Karpas-422 (cell line): ENCODE results near the gene COA8. TPM values are rescaled to one million over a fixed set of nuclear protein-coding genes. Genes with fewer than 3 reads are reported as not detected.

ENCODE experiments used
- DNase-seq: peaks from one replicate; pipeline ENCODE4 v3.0.0-alpha.2; 2015
- H2AFZ ChIP-seq: fragments of 200-600 bp; sonication (generic); 2 replicates; pipeline ENCODE4 v1.6.1; 2014; ENCODE audit warnings: antibody characterized with exemption, low read length, mixed read lengths
- H3K27ac ChIP-seq: fragments of 200-600 bp; sonication (generic); 2 replicates; pipeline ENCODE4 v1.5.1; 2014; ENCODE audit warnings: mild to moderate bottlenecking, low read length, moderate library complexity
- H3K27me3 ChIP-seq: fragments of 200-600 bp; sonication (generic); 2 replicates; pipeline ENCODE4 v1.6.1; 2014; ENCODE audit warnings: low read length, mixed read lengths
- H3K36me3 ChIP-seq: fragments of 200-600 bp; sonication (generic); 2 replicates; pipeline ENCODE4 v1.6.1; 2014; ENCODE audit warnings: low read length, mixed read lengths; ENCODE audit not compliant: insufficient read depth
- H3K4me1 ChIP-seq: fragments of 200-600 bp; sonication (generic); 2 replicates; pipeline ENCODE4 v1.6.1; 2014; ENCODE audit warnings: mild to moderate bottlenecking, low read length, mixed read lengths
- H3K4me2 ChIP-seq: fragments of 200-600 bp; sonication (generic); 2 replicates; pipeline ENCODE4 v1.6.1; 2014; ENCODE audit warnings: low read length, low read depth, mild to moderate bottlenecking; ENCODE audit not compliant: poor library complexity, severe bottlenecking
- H3K4me3 ChIP-seq: fragments of 200-600 bp; sonication (generic); 2 replicates; pipeline ENCODE4 v1.5.1; 2014; ENCODE audit warnings: mild to moderate bottlenecking, antibody characterized with exemption, low read length, mixed read lengths
- H3K79me2 ChIP-seq: fragments of 200-600 bp; sonication (generic); 2 replicates; pipeline ENCODE4 v1.6.1; 2014; ENCODE audit warnings: mild to moderate bottlenecking, low read length, mixed read lengths
- H3K9ac ChIP-seq: fragments of 200-600 bp; sonication (generic); 2 replicates; pipeline ENCODE4 v1.6.0; 2014; ENCODE audit warnings: low read length
- H3K9me2 ChIP-seq: fragments of 200-600 bp; sonication (generic), shearing (Covaris generic); replicated peaks from 2 replicates; pipeline ENCODE4 v1.6.0; 2014; ENCODE audit warnings: mild to moderate bottlenecking, low read length, moderate library complexity; ENCODE audit not compliant: insufficient read depth
- H3K9me3 ChIP-seq: fragments of 300-700, 200-600 bp; sonication (generic); 2 replicates; pipeline ENCODE4 v1.6.1; 2014; ENCODE audit warnings: low read length, mixed read lengths
- H4K20me1 ChIP-seq: fragments of 200-600 bp; sonication (generic); 2 replicates; pipeline ENCODE4 v1.6.1; 2014; ENCODE audit warnings: mild to moderate bottlenecking, antibody characterized with exemption, low read length, low read depth; ENCODE audit not compliant: insufficient read depth
- total RNA-seq: library from RNA; depleted of rRNA; stranded (reverse); fragments of >200 nt; shearing (Covaris generic); gene quantifications from 2 replicates; pipeline ENCODE4 v1.2.3, GENCODE V29; 2014; ENCODE audit warnings: low replicate concordance

COA8 gene
- total RNA-seq, 1 experiment from 2014 or later, result 62.9 TPM

GRCh38 chr14:103563844-103564505 is 1.2 kb downstream of the COA8 start:
- Histone ChIP-seq H3K4me3 (peak overlapping the region; percentile 94), H3K27me3 (no peaks in the 10 kb centered on the region), H3K4me1 (peaks cover 40% of the 10 kb centered on the region), H3K27ac (0 out of 2 replicates have a peak overlapping the region, but pooled peaks have one; percentile 21), H3K9me2 (no peaks in the 10 kb centered on the region), H3K9me3 (no peaks in the 10 kb centered on the region), H3K4me2 (peak overlapping the region; percentile 75), H3K36me3 (peaks cover 21% of the 10 kb centered on the region; the same call in 1 of the 2 replicates), H2AFZ (no peak overlapping the region), H4K20me1 (peaks cover 36% of the 10 kb centered on the region), H3K9ac (peak overlapping the region; percentile 91), H3K79me2 (peaks cover 94% of the 10 kb centered on the region)
- DNase-seq, result peak; percentile 63

GRCh38 chr14:103568952-103569351 is 6.2 kb downstream of the COA8 start:
- H4K20me1 ChIP-seq, result 0 out of 2 replicates have a peak, but pooled peaks cover 8% of the 10 kb centered on the region

GRCh38 chr14:103569408-103569807 is 6.6 kb downstream of the COA8 start:
- no peak overlapping the region for H3K4me2 ChIP-seq
- H3K9me3 ChIP-seq, result no peaks in the 10 kb centered on the region
- no peak overlapping the region for H3K27ac ChIP-seq
- peaks cover 76% of the 10 kb centered on the region for H3K79me2 ChIP-seq
- H3K9me2 ChIP-seq, result no peaks in the 10 kb centered on the region
- peaks cover 14% of the 10 kb centered on the region for H3K4me1 ChIP-seq
- no peak for DNase-seq
- no peak overlapping the region for H2AFZ ChIP-seq
- H3K27me3 ChIP-seq, result no peaks in the 10 kb centered on the region
- peaks cover 10% of the 10 kb centered on the region; the same call in 1 of the 2 replicates for H3K36me3 ChIP-seq
- no peak overlapping the region for H3K9ac ChIP-seq
- 0 out of 2 replicates have a peak, but pooled peaks cover 8% of the 10 kb centered on the region for H4K20me1 ChIP-seq
- H3K4me3 ChIP-seq, result no peak overlapping the region

More at GRCh38 chr14:103568952-103569351, 6.2 kb downstream of the COA8 start:
- Histone ChIP-seq H3K4me2 (no peak overlapping the region), H3K9me2 (no peaks in the 10 kb centered on the region), H3K4me1 (peaks cover 19% of the 10 kb centered on the region), H3K9me3 (no peaks in the 10 kb centered on the region), H3K79me2 (peaks cover 77% of the 10 kb centered on the region), H3K27me3 (no peaks in the 10 kb centered on the region), H3K36me3 (peaks cover 7% of the 10 kb centered on the region; the same call in 1 of the 2 replicates), H3K9ac (no peak overlapping the region), H2AFZ (no peak overlapping the region), H3K4me3 (no peak overlapping the region), H3K27ac (no peak overlapping the region)
- no peak for DNase-seq

- H3K9me2 ChIP-seq, result no peaks in the 10 kb centered on the region
- H3K79me2 ChIP-seq, result peaks cover 44% of the 10 kb centered on the region
- no peak overlapping the region for H3K4me2 ChIP-seq
- no peaks in the 10 kb centered on the region for H3K27me3 ChIP-seq
- no peak overlapping the region for H2AFZ ChIP-seq
- DNase-seq, result no peak
- H3K9me3 ChIP-seq, result no peaks in the 10 kb centered on the region
- no peak overlapping the region for H3K9ac ChIP-seq
- peaks cover 16% of the 10 kb centered on the region for H3K36me3 ChIP-seq
- 0 out of 2 replicates have a peak, but pooled peaks cover 5% of the 10 kb centered on the region for H4K20me1 ChIP-seq
- H3K4me3 ChIP-seq, result no peak overlapping the region
- no peak overlapping the region for H3K27ac ChIP-seq
- H3K4me1 ChIP-seq, result peaks cover 4% of the 10 kb centered on the region; the same call in 1 of the 2 replicates
These were observed 11.3 kb downstream of the COA8 start for GRCh38 chr14:103574104-103574503.

- Histone ChIP-seq H3K9me2 (no peaks in the 10 kb centered on the region), H2AFZ (no peak overlapping the region), H4K20me1 (no peaks in the 10 kb centered on the region), H3K27me3 (no peaks in the 10 kb centered on the region), H3K4me2 (no peak overlapping the region), H3K27ac (no peak overlapping the region), H3K79me2 (peaks cover 37% of the 10 kb centered on the region), H3K9ac (no peak overlapping the region), H3K4me1 (peaks cover 4% of the 10 kb centered on the region; the same call in 1 of the 2 replicates), H3K9me3 (no peaks in the 10 kb centered on the region), H3K4me3 (no peak overlapping the region), H3K36me3 (peaks cover 16% of the 10 kb centered on the region)
- no peak for DNase-seq
These were observed 12.0 kb downstream of the COA8 start for GRCh38 chr14:103574707-103575285.

GRCh38 chr14:103576371-103577024 is 13.7 kb downstream of the COA8 start:
- H3K9ac ChIP-seq, result no peak overlapping the region
- H3K9me2 ChIP-seq, result no peaks in the 10 kb centered on the region
- H3K27ac ChIP-seq, result no peak overlapping the region
- no peaks in the 10 kb centered on the region for H3K9me3 ChIP-seq
- peaks cover 20% of the 10 kb centered on the region for H3K36me3 ChIP-seq
- no peaks in the 10 kb centered on the region for H3K4me1 ChIP-seq
- H4K20me1 ChIP-seq, result no peaks in the 10 kb centered on the region
- H3K27me3 ChIP-seq, result no peaks in the 10 kb centered on the region
- no peak overlapping the region for H3K4me2 ChIP-seq
- H2AFZ ChIP-seq, result no peak overlapping the region
- DNase-seq, result no peak
- no peak overlapping the region for H3K4me3 ChIP-seq
- peaks cover 24% of the 10 kb centered on the region for H3K79me2 ChIP-seq

GRCh38 chr14:103578401-103579075 is 15.8 kb downstream of the COA8 start:
- H3K4me1 ChIP-seq, result no peaks in the 10 kb centered on the region
- DNase-seq, result no peak
- no peaks in the 10 kb centered on the region for H4K20me1 ChIP-seq
- peaks cover 19% of the 10 kb centered on the region; the same call in 1 of the 2 replicates for H3K36me3 ChIP-seq
- no peak overlapping the region for H3K27ac ChIP-seq
- no peaks in the 10 kb centered on the region for H3K9me3 ChIP-seq
- no peak overlapping the region for H2AFZ ChIP-seq
- H3K9ac ChIP-seq, result no peak overlapping the region
- H3K9me2 ChIP-seq, result no peaks in the 10 kb centered on the region
- peaks cover 15% of the 10 kb centered on the region; the same call in 1 of the 2 replicates for H3K79me2 ChIP-seq
- no peak overlapping the region for H3K4me3 ChIP-seq
- no peak overlapping the region for H3K4me2 ChIP-seq
- no peaks in the 10 kb centered on the region for H3K27me3 ChIP-seq
